HG02798 (cell line): Measurements from ENCODE around the gene FEM1B.

ENCODE experiments used
- ATAC-seq: cut with Tn5 transposase; IDR thresholded peaks from one replicate; pipeline ENCODE4 v1.9.1; 2021; ENCODE audit warnings: mild to moderate bottlenecking; ENCODE audit not compliant: unreplicated experiment, poor library complexity

The FEM1B gene

GRCh38 chr15:68256675-68257450, 20.7 kb upstream of the FEM1B start:
- peak; percentile 44 for ATAC-seq

- no peak for ATAC-seq
Observed at GRCh38 chr15:68258692-68259091, 18.9 kb upstream of the FEM1B start.

- no peak for ATAC-seq
Observed at GRCh38 chr15:68259883-68260282, 17.7 kb upstream of the FEM1B start.

GRCh38 chr15:68261241-68261640, 16.3 kb upstream of the FEM1B start:
- ATAC-seq, result no peak

GRCh38 chr15:68261980-68262379, 15.6 kb upstream of the FEM1B start:
- no peak for ATAC-seq

GRCh38 chr15:68262514-68263356, 14.8 kb upstream of the FEM1B start:
- no peak for ATAC-seq

GRCh38 chr15:68264282-68264681, 13.3 kb upstream of the FEM1B start:
- ATAC-seq, result no peak

- no peak for ATAC-seq
Observed at GRCh38 chr15:68265081-68265480, 12.5 kb upstream of the FEM1B start.

- ATAC-seq, result no peak
Observed at GRCh38 chr15:68265674-68266073, 11.9 kb upstream of the FEM1B start.

- no peak for ATAC-seq
Observed at GRCh38 chr15:68268405-68268804, 9.1 kb upstream of the FEM1B start.

- ATAC-seq, result no peak
Observed at GRCh38 chr15:68271854-68272471, 5.6 kb upstream of the FEM1B start.

- no peak for ATAC-seq
Observed at GRCh38 chr15:68272721-68273271, 4.7 kb upstream of the FEM1B start.

- ATAC-seq, result no peak
Observed at GRCh38 chr15:68274201-68274848, 3.2 kb upstream of the FEM1B start.

GRCh38 chr15:68275165-68275746, 2.3 kb upstream of the FEM1B start:
- ATAC-seq, result no peak

- ATAC-seq, result no peak
Observed at GRCh38 chr15:68276668-68277067, 877 bp upstream of the FEM1B start.

GRCh38 chr15:68277131-68277602, 378 bp upstream of the FEM1B start:
- ATAC-seq, result no peak

GRCh38 chr15:68278345-68278594, 725 bp downstream of the FEM1B start:
- no peak for ATAC-seq

GRCh38 chr15:68278595-68279405, 1.3 kb downstream of the FEM1B start:
- no peak for ATAC-seq
